Progenitor cell of endocrine pancreas (in vitro differentiated cells): ENCODE data around the gene NVL. TPM values are rescaled to one million over a fixed set of nuclear protein-coding genes. Genes with fewer than 3 reads are reported as not detected.

Experiments
- DNase-seq: peaks from one replicate; pipeline ENCODE4 v3.0.0; 2021; ENCODE audit warnings: low spot score; ENCODE audit not compliant: unreplicated experiment
- H3K27ac Mint-ChIP-seq: 2 replicates; pipeline ENCODE4 v1.8.0; 2021; ENCODE audit warnings: mild to moderate bottlenecking, moderate library complexity, mixed read lengths
- H3K27me3 Mint-ChIP-seq: 2 replicates; pipeline ENCODE4 v1.8.0; 2021; ENCODE audit warnings: mixed read lengths
- H3K36me3 Mint-ChIP-seq: 2 replicates; pipeline ENCODE4 v1.8.0; 2022; ENCODE audit warnings: mixed read lengths; ENCODE audit not compliant: insufficient read depth
- H3K4me1 Mint-ChIP-seq: 2 replicates; pipeline ENCODE4 v1.8.0; 2021; ENCODE audit warnings: low read depth, mixed read lengths
- H3K4me3 Mint-ChIP-seq: 2 replicates; pipeline ENCODE4 v1.8.0; 2021; ENCODE audit warnings: low read depth, mild to moderate bottlenecking, moderate library complexity, mixed read lengths
- H3K9me3 Mint-ChIP-seq: 2 replicates; pipeline ENCODE4 v1.8.0; 2021; ENCODE audit warnings: low read depth, mixed read lengths
- long read RNA-seq: library from polyadenylated mRNA; unstranded; transcript quantifications from one replicate; pipeline ENCODE4 v2.0.0, GENCODE V29; 2020
- total RNA-seq: library from RNA; stranded (reverse); gene quantifications from 2 replicates; pipeline ENCODE4 v1.2.1, GENCODE V29; 2021
- TF ChIP-seq, protein P1 (sequence below): fragments of 200-600 bp; sonication (generic); IDR thresholded peaks from one replicate; pipeline ENCODE4 v1.5.0; 2021; ENCODE audit warnings: antibody characterized with exemption, mild to moderate bottlenecking; ENCODE audit not compliant: unreplicated experiment

NVL gene
- total RNA-seq = 49.8 and 52.5 TPM in 2 replicates
- long read RNA-seq, transcript NVL-216 (24 exons, 3,003 nt) = minor isoform, 17 of 219 reads
- long read RNA-seq, transcript NVL-201 (23 exons, 3,123 nt) = major isoform, 97 of 219 reads
- long read RNA-seq, transcript NVL-203 (22 exons, 2,832 nt) = minor isoform, 12 of 219 reads
- long read RNA-seq, partial matches to known transcripts = 25 of 219 reads
- long read RNA-seq, other reads (novel, unspliced or antisense) = 66 of 219 reads

DNA sequence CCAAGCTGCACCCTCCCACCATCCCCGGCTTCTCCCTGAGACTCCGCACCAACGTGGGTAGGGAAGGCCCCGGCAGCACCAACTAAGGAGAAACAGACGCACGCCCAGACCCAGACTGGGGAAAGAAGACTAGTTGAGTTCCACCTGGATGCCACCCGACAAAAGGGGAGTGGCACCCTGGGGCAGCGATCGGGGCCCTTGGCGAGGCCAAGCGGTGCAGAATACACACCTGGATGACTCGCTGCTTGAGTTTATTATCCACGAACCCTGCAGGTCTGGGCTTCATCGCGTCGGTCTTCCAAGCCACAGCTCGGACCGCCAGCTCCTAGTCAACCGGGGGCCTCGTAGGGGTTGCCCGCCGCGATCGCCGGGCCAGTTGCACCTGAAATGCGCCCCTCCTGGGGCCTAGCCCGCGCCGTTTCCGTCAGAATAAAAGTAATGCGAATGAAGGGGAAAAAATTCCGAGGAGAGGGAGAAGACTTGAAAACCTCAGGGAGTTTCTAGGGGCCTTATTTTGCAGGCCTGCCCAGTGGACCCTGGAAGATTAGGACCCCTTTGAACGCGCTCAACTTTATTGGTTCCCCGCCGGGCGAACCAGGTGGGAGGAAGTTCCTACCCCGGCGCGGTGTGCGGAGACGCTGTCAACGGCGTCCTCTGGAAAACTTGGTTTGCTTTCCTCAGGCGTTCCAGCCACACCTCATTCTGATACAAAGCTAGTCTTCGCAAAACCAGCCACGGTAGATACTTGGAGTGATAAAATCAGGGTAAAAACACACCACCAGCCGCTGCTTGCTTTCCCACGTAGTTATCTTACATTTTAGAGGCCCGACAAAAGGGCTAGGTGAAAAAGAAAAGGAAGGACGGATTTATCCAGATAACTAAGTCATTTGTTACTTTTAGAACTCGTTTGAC, at the start of gene NVL:
Gene NVL, minus strand, starts transcription at position 331 of the 912 bp plus-strand sequence. Its CDS starts 45 bp downstream, at position 286.
- no peaks in the 10 kb centered on the region for H3K27me3 Mint-ChIP-seq
- peak within 1 kb of the TSS; percentile 100 for H3K27ac Mint-ChIP-seq
- TF ChIP-seq, protein P1, sequence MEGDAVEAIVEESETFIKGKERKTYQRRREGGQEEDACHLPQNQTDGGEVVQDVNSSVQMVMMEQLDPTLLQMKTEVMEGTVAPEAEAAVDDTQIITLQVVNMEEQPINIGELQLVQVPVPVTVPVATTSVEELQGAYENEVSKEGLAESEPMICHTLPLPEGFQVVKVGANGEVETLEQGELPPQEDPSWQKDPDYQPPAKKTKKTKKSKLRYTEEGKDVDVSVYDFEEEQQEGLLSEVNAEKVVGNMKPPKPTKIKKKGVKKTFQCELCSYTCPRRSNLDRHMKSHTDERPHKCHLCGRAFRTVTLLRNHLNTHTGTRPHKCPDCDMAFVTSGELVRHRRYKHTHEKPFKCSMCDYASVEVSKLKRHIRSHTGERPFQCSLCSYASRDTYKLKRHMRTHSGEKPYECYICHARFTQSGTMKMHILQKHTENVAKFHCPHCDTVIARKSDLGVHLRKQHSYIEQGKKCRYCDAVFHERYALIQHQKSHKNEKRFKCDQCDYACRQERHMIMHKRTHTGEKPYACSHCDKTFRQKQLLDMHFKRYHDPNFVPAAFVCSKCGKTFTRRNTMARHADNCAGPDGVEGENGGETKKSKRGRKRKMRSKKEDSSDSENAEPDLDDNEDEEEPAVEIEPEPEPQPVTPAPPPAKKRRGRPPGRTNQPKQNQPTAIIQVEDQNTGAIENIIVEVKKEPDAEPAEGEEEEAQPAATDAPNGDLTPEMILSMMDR = no peak
- peak; percentile 61 for DNase-seq
- H3K36me3 Mint-ChIP-seq = no peaks in the 10 kb centered on the region
- H3K4me1 Mint-ChIP-seq = peaks cover 18% of the 10 kb centered on the region
- peak within 1 kb of the TSS; percentile 93 for H3K4me3 Mint-ChIP-seq
- no peaks in the 10 kb centered on the region for H3K9me3 Mint-ChIP-seq

DNA sequence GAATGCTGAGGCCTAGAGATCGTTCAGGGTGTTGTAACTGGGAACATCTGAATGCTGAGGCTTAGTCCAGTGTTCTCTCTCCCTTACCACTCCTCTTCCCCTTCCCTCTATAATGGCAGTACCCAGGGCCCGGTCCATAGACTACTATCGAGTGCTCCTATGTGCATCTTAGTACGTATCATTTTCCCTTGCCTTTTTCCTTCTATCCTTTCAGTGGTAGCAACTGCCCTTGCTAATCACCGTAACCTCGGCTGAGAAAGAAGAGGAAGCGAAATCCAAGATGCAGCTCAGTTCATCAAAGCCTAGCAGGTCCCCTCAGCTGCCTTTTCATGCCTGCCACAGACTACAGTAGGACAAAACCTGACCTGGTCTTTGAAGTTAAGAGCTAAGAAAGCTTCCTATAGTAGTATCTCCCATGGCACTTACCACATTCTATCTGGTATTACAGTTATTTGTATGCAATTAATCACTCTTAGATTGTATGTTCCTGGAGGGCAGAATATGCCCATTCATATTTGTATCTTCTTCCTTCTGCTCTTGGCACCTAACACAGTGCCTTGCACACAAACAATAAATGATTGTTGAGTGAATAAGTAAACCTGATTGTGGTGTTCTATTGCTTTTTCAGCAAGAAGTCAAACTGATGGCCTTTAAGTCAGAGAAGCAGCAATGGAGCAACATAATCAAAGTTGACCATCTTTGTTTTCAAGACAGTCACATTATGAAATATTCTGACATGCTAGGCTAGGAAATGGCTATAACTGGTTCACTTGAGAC, 49.1 kb upstream of the NVL start:
- Mint-ChIP-seq H3K9me3 (no peaks in the 10 kb centered on the region), H3K4me3 (no peak overlapping the region), H3K36me3 (peaks cover 17% of the 10 kb centered on the region), H3K27ac (peak overlapping the region; percentile 57), H3K4me1 (no peaks in the 10 kb centered on the region), H3K27me3 (no peaks in the 10 kb centered on the region)
- TF ChIP-seq, protein P1 = no peak
- DNase-seq = no peak

DNA sequence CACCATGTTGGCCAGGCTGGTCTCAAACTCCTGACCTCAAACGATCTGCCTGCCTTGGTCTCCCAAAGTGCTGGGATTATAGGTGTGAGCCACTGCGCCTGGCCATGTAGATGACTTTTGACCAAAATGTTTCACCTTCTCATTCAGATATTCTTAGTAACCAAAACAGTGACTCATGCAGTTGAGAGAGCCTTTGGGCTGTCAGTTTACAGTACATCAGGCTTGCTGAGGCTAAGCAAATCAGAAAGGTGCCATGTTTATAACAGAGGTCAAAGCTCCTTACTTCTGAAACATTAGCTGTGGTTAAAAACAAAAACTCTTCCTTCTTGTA, 47.7 kb upstream of the NVL start:
- no peak for DNase-seq
- H3K4me1 Mint-ChIP-seq = no peaks in the 10 kb centered on the region
- H3K4me3 Mint-ChIP-seq = no peak overlapping the region
- TF ChIP-seq, protein P1 = no peak
- H3K27me3 Mint-ChIP-seq = no peaks in the 10 kb centered on the region
- H3K9me3 Mint-ChIP-seq = no peaks in the 10 kb centered on the region
- peak overlapping the region; percentile 56 for H3K27ac Mint-ChIP-seq
- peaks cover 19% of the 10 kb centered on the region for H3K36me3 Mint-ChIP-seq

DNA sequence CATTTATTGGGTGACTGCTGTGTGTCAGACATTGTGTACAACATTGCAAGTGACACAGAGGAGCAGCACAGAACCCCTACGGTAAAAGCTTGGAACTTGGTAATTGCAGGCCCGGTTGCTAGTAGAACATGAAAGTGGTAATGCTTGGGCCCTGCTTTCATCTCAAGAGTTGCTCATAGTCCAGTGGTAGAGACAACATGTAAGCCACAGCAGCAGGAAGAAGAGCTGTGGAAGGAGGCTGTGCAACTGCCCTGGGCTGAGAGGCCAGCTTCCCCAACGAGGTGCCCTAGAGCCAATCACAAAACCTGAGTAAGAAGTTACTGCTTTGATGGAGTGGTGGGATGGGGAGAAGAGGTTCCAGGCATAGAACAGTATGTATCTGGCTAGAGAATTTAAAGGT, 45.1 kb upstream of the NVL start:
- H3K27ac Mint-ChIP-seq = peak overlapping the region; percentile 73

More for the DNA sequence above, 45.1 kb upstream of the NVL start:
- Mint-ChIP-seq H3K36me3 (peaks cover 26% of the 10 kb centered on the region), H3K4me1 (no peaks in the 10 kb centered on the region), H3K9me3 (no peaks in the 10 kb centered on the region), H3K4me3 (no peak overlapping the region), H3K27me3 (no peaks in the 10 kb centered on the region)
- TF ChIP-seq, protein P1 = no peak
- DNase-seq = no peak
